Smooth muscle cell (in vitro differentiated cells): ENCODE data around the gene BMI1. TPM values are rescaled to one million over a fixed set of nuclear protein-coding genes. Genes with fewer than 3 reads are reported as not detected.

Source experiments
- DNase-seq: peaks from one replicate; lab custom pipeline; 2025; ENCODE audit not compliant: unreplicated experiment; lab: John Stamatoyannopoulos, UW
- H2AFZ ChIP-seq: fragments of 200-600 bp; sonication (generic); 2 replicates; pipeline ENCODE4 v1.6.0; 2016; ENCODE audit warnings: antibody characterized with exemption, low read depth, mild to moderate bottlenecking
- H3F3A ChIP-seq: fragments of 200-600 bp; sonication (generic); 2 replicates; pipeline ENCODE4 v1.6.0; 2017; ENCODE audit warnings: antibody characterized with exemption, low read depth
- H3K27ac ChIP-seq: fragments of 200-600 bp; sonication (generic); 2 replicates; pipeline ENCODE4 v1.5.1; 2016; ENCODE audit warnings: low read depth, mild to moderate bottlenecking
- H3K27me3 ChIP-seq: fragments of 200-600 bp; sonication (generic); 2 replicates; pipeline ENCODE4 v1.6.1; 2016; ENCODE audit warnings: low read depth, mild to moderate bottlenecking
- H3K36me3 ChIP-seq: fragments of 200-600 bp; sonication (generic); 2 replicates; pipeline ENCODE4 v1.5.1; 2016; ENCODE audit warnings: low read depth
- H3K4me1 ChIP-seq: fragments of 200-600 bp; sonication (generic); 2 replicates; pipeline ENCODE4 v1.5.1; 2016; ENCODE audit warnings: low read depth
- H3K4me2 ChIP-seq: fragments of 200-600 bp; sonication (generic); 2 replicates; pipeline ENCODE4 v1.6.0; 2016; ENCODE audit warnings: mild to moderate bottlenecking
- H3K4me3 ChIP-seq: fragments of 200-600 bp; sonication (generic); 2 replicates; pipeline ENCODE4 v1.5.1; 2016; ENCODE audit warnings: mild to moderate bottlenecking
- H3K79me2 ChIP-seq: fragments of 200-600 bp; sonication (generic); 2 replicates; pipeline ENCODE4 v1.6.0; 2016; ENCODE audit warnings: low read depth, mild to moderate bottlenecking
- H3K9ac ChIP-seq: fragments of 200-600 bp; sonication (generic); 2 replicates; pipeline ENCODE4 v1.6.0; 2016; ENCODE audit warnings: low read depth
- H3K9me3 ChIP-seq: fragments of 200-600 bp; sonication (generic); replicated peaks from 2 replicates; pipeline ENCODE4 v1.5.1; 2016; ENCODE audit warnings: low read depth
- H4K20me1 ChIP-seq: fragments of 200-600 bp; sonication (generic); 2 replicates; pipeline ENCODE4 v1.6.0; 2016; ENCODE audit warnings: low read depth
- WGBS: methylation state at CpG from one replicate; pipeline ENCODE4 v1.1.7; 2016; ENCODE audit warnings: low lambda C conversion rate; 5-methylcytosine and 5-hydroxymethylcytosine counted together
- polyA plus RNA-seq: library from polyadenylated mRNA; unstranded; fragments of >200 nt; fragmentation: Nextera tagmentation; extraction: Ambion mirVana; gene quantifications from 2 replicates; pipeline ENCODE4 v1.2.1, GENCODE V29; 2016
- total RNA-seq: library from RNA; depleted of rRNA; stranded (reverse); fragments of >200 nt; gene quantifications from 2 replicates; pipeline ENCODE4 v1.2.3, GENCODE V29; 2014
- TF ChIP-seq, protein P1 (sequence below): fragments of 200-600 bp; sonication (generic); IDR thresholded peaks from 2 replicates; pipeline ENCODE4 v1.5.1; 2017; ENCODE audit warnings: borderline replicate concordance, mild to moderate bottlenecking, antibody characterized with exemption; ENCODE audit not compliant: insufficient read depth, poor library complexity, severe bottlenecking

BMI1 gene
- total and polyA plus RNA-seq, 2 experiments from 2014 or later, result 11.4 to 34.5 TPM

DNA sequence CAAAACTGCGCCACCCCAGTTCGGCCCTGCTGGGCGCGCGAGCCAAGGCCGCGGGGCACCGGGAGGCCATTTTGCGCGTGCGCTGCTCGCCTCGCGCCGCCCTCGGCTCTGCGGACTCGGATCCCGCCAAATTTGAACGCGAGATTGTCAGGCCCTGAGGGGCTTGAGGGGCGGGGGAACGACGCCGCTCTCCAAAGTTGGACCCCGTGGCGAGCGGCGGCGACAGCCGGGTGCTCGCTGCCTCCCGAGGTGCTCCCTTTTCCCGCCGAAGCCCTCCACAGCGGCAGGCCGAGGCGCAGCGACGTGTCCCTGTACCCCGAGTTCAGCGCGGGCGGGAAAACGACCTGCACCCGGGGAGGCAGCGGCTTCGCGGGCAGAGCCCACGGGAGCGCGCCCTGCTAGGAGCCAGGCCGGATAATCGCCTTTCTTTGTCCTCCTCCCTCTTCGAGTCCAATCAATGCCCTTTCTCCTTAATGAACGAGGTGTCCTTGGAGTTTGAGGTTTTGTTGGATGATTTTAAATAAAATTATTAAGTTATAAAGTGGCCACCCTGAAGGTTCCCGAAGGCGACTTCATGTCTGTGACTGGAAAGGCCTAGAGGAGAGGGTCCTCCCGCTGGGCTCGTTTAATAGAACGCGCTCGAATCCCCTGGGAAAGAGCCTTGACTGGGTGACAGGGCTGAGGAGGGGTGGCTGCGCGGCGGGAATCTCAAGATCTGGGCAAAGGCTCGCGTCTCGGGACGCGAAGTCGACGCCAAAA, 13.7 kb downstream of the BMI1 start:
- Histone ChIP-seq H3K79me2 (no peaks in the 10 kb centered on the region), H3K9me3 (no peaks in the 10 kb centered on the region), H4K20me1 (peaks cover 5% of the 10 kb centered on the region), H3K9ac (no peak overlapping the region), H3F3A (no peaks in the 10 kb centered on the region), H3K36me3 (peaks cover 5% of the 10 kb centered on the region), H3K27me3 (peaks cover 100% of the 10 kb centered on the region), H3K4me3 (peak overlapping the region; percentile 53), H3K4me1 (peaks cover 4% of the 10 kb centered on the region), H3K4me2 (peak overlapping the region; percentile 88), H2AFZ (peak overlapping the region; percentile 91), H3K27ac (no peak overlapping the region)
- DNase-seq, result no peak
- 2% methylated on average over 71 of the region's 73 CpGs for WGBS
- TF ChIP-seq, protein P1, sequence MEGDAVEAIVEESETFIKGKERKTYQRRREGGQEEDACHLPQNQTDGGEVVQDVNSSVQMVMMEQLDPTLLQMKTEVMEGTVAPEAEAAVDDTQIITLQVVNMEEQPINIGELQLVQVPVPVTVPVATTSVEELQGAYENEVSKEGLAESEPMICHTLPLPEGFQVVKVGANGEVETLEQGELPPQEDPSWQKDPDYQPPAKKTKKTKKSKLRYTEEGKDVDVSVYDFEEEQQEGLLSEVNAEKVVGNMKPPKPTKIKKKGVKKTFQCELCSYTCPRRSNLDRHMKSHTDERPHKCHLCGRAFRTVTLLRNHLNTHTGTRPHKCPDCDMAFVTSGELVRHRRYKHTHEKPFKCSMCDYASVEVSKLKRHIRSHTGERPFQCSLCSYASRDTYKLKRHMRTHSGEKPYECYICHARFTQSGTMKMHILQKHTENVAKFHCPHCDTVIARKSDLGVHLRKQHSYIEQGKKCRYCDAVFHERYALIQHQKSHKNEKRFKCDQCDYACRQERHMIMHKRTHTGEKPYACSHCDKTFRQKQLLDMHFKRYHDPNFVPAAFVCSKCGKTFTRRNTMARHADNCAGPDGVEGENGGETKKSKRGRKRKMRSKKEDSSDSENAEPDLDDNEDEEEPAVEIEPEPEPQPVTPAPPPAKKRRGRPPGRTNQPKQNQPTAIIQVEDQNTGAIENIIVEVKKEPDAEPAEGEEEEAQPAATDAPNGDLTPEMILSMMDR, result no peak

GRCh38 chr10:22335173-22335933, 14.5 kb downstream of the BMI1 start:
- H3K79me2 ChIP-seq, result no peaks in the 10 kb centered on the region
- WGBS, result 4% methylated on average over 61 of the region's 71 CpGs
- DNase-seq, result no peak
- peak overlapping the region; percentile 91 for H2AFZ ChIP-seq
- H3K4me1 ChIP-seq, result peaks cover 9% of the 10 kb centered on the region
- H3K4me3 ChIP-seq, result peak overlapping the region; percentile 53
- H3K9ac ChIP-seq, result no peak overlapping the region
- H3K27ac ChIP-seq, result no peak overlapping the region
- no peaks in the 10 kb centered on the region for H3K36me3 ChIP-seq
- TF ChIP-seq, protein P1, result no peak
- no peaks in the 10 kb centered on the region for H4K20me1 ChIP-seq
- peak overlapping the region; percentile 88 for H3K4me2 ChIP-seq
- no peaks in the 10 kb centered on the region for H3K9me3 ChIP-seq
- H3K27me3 ChIP-seq, result peaks cover 97% of the 10 kb centered on the region
- peaks cover 3% of the 10 kb centered on the region for H3F3A ChIP-seq

GRCh38 chr10:22338185-22338900, 17.4 kb downstream of the BMI1 start:
- H3K27me3 ChIP-seq, result peaks cover 90% of the 10 kb centered on the region
- no peaks in the 10 kb centered on the region for H4K20me1 ChIP-seq
- no peak for DNase-seq
- H3K79me2 ChIP-seq, result no peaks in the 10 kb centered on the region
- H3K9me3 ChIP-seq, result no peaks in the 10 kb centered on the region
- H3K4me3 ChIP-seq, result no peak overlapping the region
- 15% methylated on average over 9 of the region's 9 CpGs for WGBS
- TF ChIP-seq, protein P1, result no peak
- peaks cover 3% of the 10 kb centered on the region for H3F3A ChIP-seq
- peaks cover 14% of the 10 kb centered on the region for H3K4me1 ChIP-seq
- no peak overlapping the region for H3K9ac ChIP-seq
- no peaks in the 10 kb centered on the region for H3K36me3 ChIP-seq
- H2AFZ ChIP-seq, result no peak overlapping the region
- H3K4me2 ChIP-seq, result no peak overlapping the region
- H3K27ac ChIP-seq, result no peak overlapping the region
